GM18502 (cell line): ENCODE measurements around the gene FAAP100.
"Not testable (repeated sequence)": the region's sequence is repeated elsewhere in the genome, so short reads cannot be mapped to it uniquely, and the experiment has no call there.

Experiments
- ATAC-seq: cut with Tn5 transposase; IDR thresholded peaks from one replicate; pipeline ENCODE4 v1.9.1; 2021; ENCODE audit warnings: mild to moderate bottlenecking; ENCODE audit not compliant: unreplicated experiment, poor library complexity

The FAAP100 gene

GRCh38 chr17:81552244-81553017, at the start of gene FAAP100:
Gene FAAP100 (minus strand): TSS chr17:81552353. CDS start chr17:81552330, 23 bp downstream.
- ATAC-seq = peak; percentile 48

- ATAC-seq = no peak
These were observed 49.5 kb upstream of the FAAP100 start for GRCh38 chr17:81601525-81602120.

GRCh38 chr17:81599719-81600486, 47.8 kb upstream of the FAAP100 start:
- ATAC-seq = no peak

- ATAC-seq = no peak
These were observed 41.1 kb upstream of the FAAP100 start for GRCh38 chr17:81593105-81593871.

GRCh38 chr17:81591971-81592370, 39.8 kb upstream of the FAAP100 start:
- no peak for ATAC-seq

GRCh38 chr17:81590121-81590520, 38.0 kb upstream of the FAAP100 start:
- ATAC-seq = no peak

- no peak for ATAC-seq
These were observed 37.5 kb upstream of the FAAP100 start for GRCh38 chr17:81589612-81590011.

GRCh38 chr17:81586096-81586495, 33.9 kb upstream of the FAAP100 start:
- no peak for ATAC-seq

GRCh38 chr17:81584771-81585170, 32.6 kb upstream of the FAAP100 start:
- not testable (repeated sequence) for ATAC-seq

- ATAC-seq = no peak
These were observed 31.6 kb upstream of the FAAP100 start for GRCh38 chr17:81583589-81584342.

GRCh38 chr17:81582749-81583148, 30.6 kb upstream of the FAAP100 start:
- ATAC-seq = no peak

- ATAC-seq = no peak
These were observed 30.2 kb upstream of the FAAP100 start for GRCh38 chr17:81582341-81582740.

- no peak for ATAC-seq
These were observed 29.6 kb upstream of the FAAP100 start for GRCh38 chr17:81581758-81582157.

- ATAC-seq = no peak
These were observed 28.3 kb upstream of the FAAP100 start for GRCh38 chr17:81580481-81580880.

- ATAC-seq = no peak
These were observed 27.7 kb upstream of the FAAP100 start for GRCh38 chr17:81579821-81580321.

GRCh38 chr17:81579298-81579697, 27.1 kb upstream of the FAAP100 start:
- ATAC-seq = no peak

- ATAC-seq = no peak
These were observed 26.5 kb upstream of the FAAP100 start for GRCh38 chr17:81578561-81579225.

- ATAC-seq = no peak
These were observed 25.9 kb upstream of the FAAP100 start for GRCh38 chr17:81578038-81578441.
